K562 (cell line): ENCODE data around the gene ISCA1. TPM values are rescaled to one million over a fixed set of nuclear protein-coding genes. Genes with fewer than 3 reads are reported as not detected.
A peak's percentile ranks its signal among the peaks of the same experiment; 100 is the strongest.

Experiments used
- ARID3A ChIP-seq: IDR thresholded peaks from 2 replicates; pipeline ENCODE4 v1.6.1; 2012; ENCODE audit warnings: low read depth, low read length, improper control_type of control experiment, borderline replicate concordance
- BRF2 ChIP-seq: IDR thresholded peaks from 3 replicates; pipeline ENCODE4 v1.6.1; 2011; ENCODE audit warnings: borderline replicate concordance, mild to moderate bottlenecking; ENCODE audit not compliant: insufficient read length, insufficient read depth
- EP400 ChIP-seq: fragments of 450-650 bp; IDR thresholded peaks from 2 replicates; pipeline ENCODE4 v1.6.1; 2017; ENCODE audit warnings: antibody characterized with exemption, mild to moderate bottlenecking, moderate library complexity
- HNRNPL ChIP-seq: fragments of 200-400 bp; formaldehyde crosslinking; IDR thresholded peaks from 2 replicates; pipeline ENCODE4 v1.6.1; 2017; ENCODE audit warnings: low read depth, mild to moderate bottlenecking, low read length
- MCM3 ChIP-seq: fragments of 450-650 bp; IDR thresholded peaks from 2 replicates; pipeline ENCODE4 v1.6.1; 2016
- RBFOX2 ChIP-seq: fragments of 200-400 bp; formaldehyde crosslinking; IDR thresholded peaks from 2 replicates; pipeline ENCODE4 v1.6.1; 2017; ENCODE audit warnings: low read depth, mild to moderate bottlenecking, low read length, moderate library complexity
- RBM25 ChIP-seq: fragments of 200-400 bp; formaldehyde crosslinking; IDR thresholded peaks from 2 replicates; pipeline ENCODE4 v1.6.1; 2018; ENCODE audit warnings: low read length, low read depth, moderate library complexity; ENCODE audit not compliant: severe bottlenecking
- SMARCE1 ChIP-seq: fragments of 450-650 bp; IDR thresholded peaks from 2 replicates; pipeline ENCODE4 v1.7.1; 2016; ENCODE audit warnings: mild to moderate bottlenecking
- ZNF239 ChIP-seq: fragments of 250-450 bp; sonication (Bioruptor Pico); IDR thresholded peaks from 2 replicates; pipeline ENCODE4 v1.4.0; 2020; ENCODE audit warnings: mild to moderate bottlenecking
- ZNF449 ChIP-seq: fragments of 250-450 bp; sonication (Bioruptor Pico); IDR thresholded peaks from 2 replicates; pipeline ENCODE4 v1.8.0; 2022; ENCODE audit warnings: moderate library complexity, mild to moderate bottlenecking, inconsistent platforms
- polyA plus RNA-seq, 8 experiments: library from polyadenylated mRNA; depleted of rRNA in 4 of 8; stranded (reverse) in 5 of 8; unstranded in 3 of 8; fragments of >200 nt; fragmentation: Nextera tagmentation in 2 of 8; fragmentation: Illumina TruSeq in 1 of 8; extraction: Ambion mirVana in 2 of 8; extraction: Trizol in 1 of 8; gene quantifications; 2 replicates each; pipeline versions ENCODE4 v1.2.1 to v1.2.3, GENCODE V29; 2011 to 2014; ENCODE audit warnings: inconsistent platforms in 1 of 8, missing spikeins in 1 of 8
- total RNA-seq, 7 experiments: library from RNA; depleted of rRNA in 6 of 7; stranded (reverse); fragments of >200 nt in 6 of 7; fragmentation: Illumina TruSeq in 2 of 7; extraction: Trizol in 2 of 7; gene quantifications; 2 replicates each; pipeline versions ENCODE4 v1.2.1 to v1.2.3, GENCODE V29; 2011 to 2021; ENCODE audit warnings: low replicate concordance in 1 of 7
- TF ChIP-seq, protein P1 (sequence below), 3 experiments: fragments of 200-800 bp in 1 of 3; sonication (Bioruptor generic) in 1 of 3; sonication (generic) in 1 of 3; formaldehyde crosslinking in 1 of 3; IDR thresholded peaks; 2 replicates each; pipeline versions ENCODE4 v1.6.1 to v1.8.0; 2016 to 2022; ENCODE audit warnings: mild to moderate bottlenecking in 2 of 3, missing compliant biosample characterization in 2 of 3, missing genetic modification characterization in 2 of 3, missing genetic modification reagents in 1 of 3

The ISCA1 gene
- total and polyA plus RNA-seq, 9 of the 15 experiments (the other 6 are each of a cell fraction or from before 2014, with no cell fraction given): 6.5 to 27.1 (median 20.0) TPM

- TF ChIP-seq BRF2 (no peak), ZNF239 (no peak), RBFOX2 (peak; percentile 98), RBM25 (peak; percentile 24), HNRNPL (no peak), MCM3 (no peak), EP400 (peak; percentile 84), ARID3A (no peak), SMARCE1 (no peak), ZNF449 (CRISPR knock-in tag) (no peak)
- TF ChIP-seq, protein P1, sequence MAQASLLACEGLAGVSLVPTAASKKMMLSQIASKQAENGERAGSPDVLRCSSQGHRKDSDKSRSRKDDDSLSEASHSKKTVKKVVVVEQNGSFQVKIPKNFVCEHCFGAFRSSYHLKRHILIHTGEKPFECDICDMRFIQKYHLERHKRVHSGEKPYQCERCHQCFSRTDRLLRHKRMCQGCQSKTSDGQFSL (CRISPR knock-in tag; IDR thresholded peaks at IDR 0.05): 0 out of 2 replicates have a peak, but pooled peaks have one; percentile 38
- TF ChIP-seq, protein P1 (tag; IDR thresholded peaks at IDR 0.05): no peak
Measured at GRCh38 chr9:86282077-86282978, at the start of gene ISCA1 (continued).
